Activated naive CD4-positive, alpha-beta T cell treated with anti-CD3 and anti-CD28 coated beads for 36 hours (primary cell): ENCODE data around the gene THTPA. TPM values are rescaled to one million over a fixed set of nuclear protein-coding genes. Genes with fewer than 3 reads are reported as not detected.
"Not testable (repeated sequence)": the region's sequence is repeated elsewhere in the genome, so short reads cannot be mapped to it uniquely, and the experiment has no call there.

Source experiments
- CTCF ChIA-PET: fragments of 350-600 bp; sonication (Branson Sonifier 250); formaldehyde crosslinking; loops from one replicate; lab custom pipeline; 2021; ENCODE audit warnings: antibody characterized with exemption; lab: Charles Lee
- DNase-seq: peaks from one replicate; pipeline ENCODE4 v3.0.0-alpha.2; 2020
- H3K27ac Mint-ChIP-seq: one replicate; pipeline ENCODE4 v1.8.0; 2021; ENCODE audit warnings: mild to moderate bottlenecking, mixed read lengths
- H3K27me3 Mint-ChIP-seq: one replicate; pipeline ENCODE4 v1.8.0; 2021; ENCODE audit warnings: low read depth, mixed read lengths
- H3K36me3 Mint-ChIP-seq: one replicate; pipeline ENCODE4 v1.8.0; 2021; ENCODE audit warnings: low read depth, mixed read lengths
- H3K4me1 Mint-ChIP-seq: one replicate; pipeline ENCODE4 v1.8.0; 2021; ENCODE audit warnings: low read depth, mixed read lengths
- H3K4me3 Mint-ChIP-seq: one replicate; pipeline ENCODE4 v1.8.0; 2021; ENCODE audit warnings: mild to moderate bottlenecking, moderate library complexity, mixed read lengths
- H3K9me3 Mint-ChIP-seq: one replicate; pipeline ENCODE4 v1.8.0; 2021; ENCODE audit warnings: mixed read lengths
- intact Hi-C: fragments of 100-400 bp; cut with micrococcal nuclease; formaldehyde crosslinking; loops from one replicate; pipeline ENCODE4 v1.15.1; 2023
- total RNA-seq, 2 experiments: library from RNA; stranded (reverse); gene quantifications; one replicate each; pipeline ENCODE4 v1.2.3, GENCODE V29; 2021

Gene THTPA
- total RNA-seq, 2 experiments from 2014 or later: 6.2 to 6.6 TPM

GRCh38 chr14:23583761-23584526, 27.9 kb downstream of the THTPA start:
- H3K27me3 Mint-ChIP-seq: peaks cover 32% of the 10 kb centered on the region
- H3K4me1 Mint-ChIP-seq, H3K27ac Mint-ChIP-seq, H3K9me3 Mint-ChIP-seq, DNase-seq, H3K4me3 Mint-ChIP-seq, intact Hi-C loops, H3K36me3 Mint-ChIP-seq: not testable (repeated sequence)
- CTCF ChIA-PET: interaction anchor here (0.6 to 1.8 kb wide), 3 partner anchors 48 to 238 kb away, joined by 3 to 5 read pairs (median 3); no protein-coding TSS in a partner anchor

GRCh38 chr14:23584527-23585203, 28.6 kb downstream of the THTPA start:
- peaks cover 28% of the 10 kb centered on the region for H3K27me3 Mint-ChIP-seq
- H3K36me3 Mint-ChIP-seq, DNase-seq, intact Hi-C loops, H3K27ac Mint-ChIP-seq, H3K4me3 Mint-ChIP-seq, H3K4me1 Mint-ChIP-seq, H3K9me3 Mint-ChIP-seq: not testable (repeated sequence)
- CTCF ChIA-PET: interaction anchor here (1.2 to 1.8 kb wide), 3 partner anchors 47 to 81 kb away, joined by 3 to 5 read pairs (median 3); no protein-coding TSS in a partner anchor

DNA sequence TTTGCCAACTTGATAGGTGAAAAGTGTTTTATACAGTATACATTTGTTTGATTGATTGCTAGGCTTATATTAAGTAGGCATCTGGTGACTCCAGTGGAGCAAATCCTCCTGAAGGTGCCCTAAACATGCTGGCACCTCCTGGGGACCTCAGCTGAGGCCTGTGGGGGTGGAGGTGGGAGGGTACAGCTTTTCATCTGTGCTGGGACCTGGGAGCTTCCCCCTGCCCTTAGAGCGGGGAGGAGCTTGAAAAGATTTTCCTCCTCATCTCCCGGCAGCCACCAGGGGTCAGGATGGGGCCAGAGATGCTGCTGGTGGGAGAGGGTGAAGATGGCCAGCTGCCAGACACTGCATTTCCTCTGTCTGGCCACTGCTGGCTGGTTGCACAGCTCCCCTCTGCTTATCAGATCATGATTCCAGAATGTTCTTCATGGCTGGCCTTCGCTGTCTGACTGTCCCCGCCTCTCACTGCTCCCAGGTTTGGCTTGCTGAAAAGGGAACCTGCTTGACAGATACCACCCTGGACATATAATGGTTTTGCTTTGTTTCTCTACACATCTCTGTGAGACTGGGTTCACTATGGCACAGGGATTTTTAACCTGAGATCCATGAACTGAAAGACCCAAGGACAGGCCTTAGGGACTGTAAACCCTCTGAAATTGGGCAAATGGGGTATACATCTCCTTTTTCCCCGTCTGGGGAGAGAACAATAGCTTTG, 33.0 kb downstream of the THTPA start:
- DNase-seq: peak; percentile 91
- CTCF ChIA-PET: interaction anchor here (0.6 to 4.5 kb wide), 23 partner anchors 8 to 520 kb away, joined by 3 to 61 read pairs (median 4); no protein-coding TSS in a partner anchor
- Mint-ChIP-seq H3K27ac (no peak overlapping the region), H3K4me1 (peaks cover 3% of the 10 kb centered on the region), H3K27me3 (peaks cover 15% of the 10 kb centered on the region), H3K9me3 (no peaks in the 10 kb centered on the region), H3K36me3 (no peaks in the 10 kb centered on the region), H3K4me3 (no peak overlapping the region)
- intact Hi-C loops: loop anchor here (1.0 kb wide), 5 partner anchors 43 to 365 kb away; no protein-coding TSS in a partner anchor

GRCh38 chr14:23589606-23590005, 33.5 kb downstream of the THTPA start:
- no peaks in the 10 kb centered on the region for H3K36me3 Mint-ChIP-seq
- H3K9me3 Mint-ChIP-seq: no peaks in the 10 kb centered on the region
- H3K27me3 Mint-ChIP-seq: peaks cover 10% of the 10 kb centered on the region
- intact Hi-C loops: loop anchor here (1.0 kb wide), 5 partner anchors 43 to 365 kb away; no protein-coding TSS in a partner anchor
- H3K27ac Mint-ChIP-seq: no peak overlapping the region
- CTCF ChIA-PET: interaction anchor here (0.5 to 4.5 kb wide), 20 partner anchors 9 to 765 kb away, joined by 3 to 61 read pairs (median 4); no protein-coding TSS in a partner anchor
- no peak overlapping the region for H3K4me3 Mint-ChIP-seq
- DNase-seq: no peak
- H3K4me1 Mint-ChIP-seq: peaks cover 3% of the 10 kb centered on the region

DNA sequence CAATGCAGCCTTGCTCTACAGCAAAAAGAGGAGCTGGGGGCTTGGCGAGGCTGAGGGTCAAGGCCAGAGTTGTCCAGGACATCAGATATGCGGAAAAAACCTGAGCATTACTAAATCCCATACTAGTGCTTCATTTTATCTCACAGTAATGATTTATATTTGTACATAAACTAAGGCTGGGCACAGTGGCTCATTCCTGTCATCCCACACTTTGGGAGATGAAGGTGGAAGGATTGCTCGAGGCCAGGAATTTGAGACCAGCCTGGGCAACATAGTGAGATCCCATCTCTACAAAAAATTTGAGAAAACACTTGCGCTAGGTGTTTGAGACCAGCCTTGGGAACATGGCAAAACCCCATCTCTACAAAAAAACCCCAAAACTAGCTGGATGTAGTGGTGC, 34.1 kb downstream of the THTPA start:
- peaks cover 3% of the 10 kb centered on the region for H3K4me1 Mint-ChIP-seq
- intact Hi-C loops: no loop called here
- peaks cover 10% of the 10 kb centered on the region for H3K27me3 Mint-ChIP-seq
- no peaks in the 10 kb centered on the region for H3K9me3 Mint-ChIP-seq
- H3K4me3 Mint-ChIP-seq: no peak overlapping the region
- no peaks in the 10 kb centered on the region for H3K36me3 Mint-ChIP-seq
- CTCF ChIA-PET: interaction anchor here (0.5 to 4.5 kb wide), 9 partner anchors 9 to 766 kb away, joined by 3 to 61 read pairs (median 5); no protein-coding TSS in a partner anchor
- no peak overlapping the region for H3K27ac Mint-ChIP-seq
- DNase-seq: no peak

DNA sequence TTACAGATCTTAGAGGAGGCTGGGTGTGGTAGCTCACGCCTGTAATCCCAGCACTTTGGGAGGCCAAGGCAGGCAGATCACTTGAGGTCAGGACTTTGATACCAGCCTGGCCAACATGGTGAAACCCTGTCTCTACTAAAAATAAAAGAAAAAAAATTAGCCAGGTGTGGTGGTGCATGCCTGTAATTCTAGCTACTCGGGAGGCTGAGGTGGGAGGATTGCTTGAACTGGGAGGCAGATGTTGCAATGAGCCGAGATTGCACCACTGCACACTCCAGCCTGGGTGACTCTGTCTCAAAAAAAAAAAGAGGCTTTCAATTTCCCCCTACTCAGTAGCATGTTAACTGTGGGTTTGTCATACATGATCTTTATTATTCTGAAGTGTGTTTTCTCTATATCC, 38.1 kb downstream of the THTPA start:
- CTCF ChIA-PET: interaction anchor here (2.8 kb wide), 1 partner anchor 38 kb away, joined by 10 read pairs; no protein-coding TSS in a partner anchor

DNA sequence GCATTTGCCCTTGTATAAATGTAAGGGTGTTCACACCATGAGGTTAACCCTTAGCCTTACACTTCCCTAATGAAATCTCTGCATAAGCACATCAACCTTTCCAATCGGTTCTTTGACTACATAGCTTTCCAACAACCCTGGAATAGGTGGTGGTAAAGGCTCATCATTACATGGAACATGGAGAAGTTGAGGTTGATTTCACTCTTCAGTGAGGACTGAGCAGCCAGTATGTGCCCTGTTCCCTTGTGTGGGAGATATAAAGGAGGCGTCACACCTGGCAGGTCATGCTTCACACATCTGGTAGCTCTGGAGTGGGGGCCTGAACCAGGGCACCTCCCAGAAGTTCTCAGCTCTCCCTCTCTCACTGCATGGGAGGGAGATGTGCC, 44.2 kb downstream of the THTPA start:
- CTCF ChIA-PET: interaction anchor here (0.7 to 1.3 kb wide), 3 partner anchors 31 to 149 kb away, joined by 3 to 4 read pairs (median 4); no protein-coding TSS in a partner anchor
- no peak for DNase-seq
- H3K36me3 Mint-ChIP-seq: no peaks in the 10 kb centered on the region
- H3K27ac Mint-ChIP-seq: no peak overlapping the region
- no peaks in the 10 kb centered on the region for H3K27me3 Mint-ChIP-seq
- H3K4me1 Mint-ChIP-seq: no peaks in the 10 kb centered on the region
- H3K4me3 Mint-ChIP-seq: no peak overlapping the region
- H3K9me3 Mint-ChIP-seq: no peaks in the 10 kb centered on the region
- intact Hi-C loops: no loop called here

More for the DNA sequence above, 38.1 kb downstream of the THTPA start:
- H3K4me3 Mint-ChIP-seq, H3K9me3 Mint-ChIP-seq, H3K27me3 Mint-ChIP-seq, intact Hi-C loops, H3K27ac Mint-ChIP-seq, DNase-seq, H3K36me3 Mint-ChIP-seq, H3K4me1 Mint-ChIP-seq: not testable (repeated sequence)

DNA sequence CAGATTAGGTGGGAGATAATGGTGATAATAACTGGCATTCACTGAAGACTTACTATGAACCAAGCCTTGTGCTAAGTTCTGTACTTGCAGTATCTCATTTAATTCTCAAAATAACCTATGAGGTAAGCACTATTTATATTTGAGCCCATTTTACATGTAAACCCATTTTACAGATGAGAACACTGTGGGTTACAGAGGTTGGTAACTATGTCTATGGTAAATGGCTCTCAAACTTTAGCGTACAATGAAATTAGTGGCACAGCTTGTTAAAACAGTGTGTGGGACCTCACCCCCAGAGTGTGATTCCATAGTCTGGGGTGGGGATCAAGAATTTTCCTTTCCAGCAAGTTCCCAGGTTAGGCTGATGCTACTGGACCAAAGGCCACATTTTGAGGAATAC, 44.7 kb downstream of the THTPA start:
- Mint-ChIP-seq H3K4me3 (no peak overlapping the region), H3K27me3 (no peaks in the 10 kb centered on the region), H3K4me1 (peaks cover 2% of the 10 kb centered on the region), H3K27ac (no peak overlapping the region), H3K9me3 (no peaks in the 10 kb centered on the region), H3K36me3 (no peaks in the 10 kb centered on the region)
- intact Hi-C loops: no loop called here
- DNase-seq: no peak
- CTCF ChIA-PET: interaction anchor here (1.1 to 1.3 kb wide), 2 partner anchors 31 kb away, joined by 3 to 4 read pairs; no protein-coding TSS in a partner anchor

- no peak for DNase-seq
- CTCF ChIA-PET: interaction anchor here (1.1 to 1.9 kb wide), 4 partner anchors 11 to 31 kb away, joined by 3 to 6 read pairs (median 4); no protein-coding TSS in a partner anchor
- intact Hi-C loops: no loop called here
- H3K4me3 Mint-ChIP-seq: no peak overlapping the region
- H3K4me1 Mint-ChIP-seq: peaks cover 6% of the 10 kb centered on the region
- H3K27me3 Mint-ChIP-seq: no peaks in the 10 kb centered on the region
- H3K36me3 Mint-ChIP-seq: no peaks in the 10 kb centered on the region
- H3K27ac Mint-ChIP-seq: no peak overlapping the region
- H3K9me3 Mint-ChIP-seq: no peaks in the 10 kb centered on the region
Observed at GRCh38 chr14:23601424-23601823, 45.4 kb downstream of the THTPA start.

DNA sequence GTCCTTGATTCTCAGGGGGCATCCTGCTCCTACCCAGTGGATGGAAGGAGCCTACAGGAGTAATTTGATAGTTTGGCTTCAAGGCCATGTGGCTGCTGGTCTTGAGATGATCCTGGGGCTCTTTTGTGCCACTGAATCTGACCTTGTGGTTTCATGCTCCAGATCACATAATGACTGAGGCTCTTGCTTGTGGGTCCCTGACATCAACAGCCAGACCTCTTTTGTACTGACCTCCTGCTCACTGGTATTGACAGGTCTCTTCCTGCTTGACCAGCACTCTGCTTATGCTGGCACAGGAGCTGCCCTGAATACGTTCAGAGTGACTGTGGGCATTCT, 45.7 kb downstream of the THTPA start:
- Mint-ChIP-seq H3K9me3 (no peaks in the 10 kb centered on the region), H3K4me1 (peaks cover 10% of the 10 kb centered on the region), H3K4me3 (no peak overlapping the region), H3K36me3 (no peaks in the 10 kb centered on the region), H3K27ac (no peak overlapping the region), H3K27me3 (no peaks in the 10 kb centered on the region)
- DNase-seq: no peak
- intact Hi-C loops: no loop called here
- CTCF ChIA-PET: interaction anchor here (1.2 to 1.9 kb wide), 3 partner anchors 12 to 30 kb away, joined by 3 to 6 read pairs (median 4); no protein-coding TSS in a partner anchor

GRCh38 chr14:23602181-23603095, 46.4 kb downstream of the THTPA start:
- Mint-ChIP-seq H3K4me1 (peaks cover 10% of the 10 kb centered on the region), H3K36me3 (no peaks in the 10 kb centered on the region), H3K27me3 (no peaks in the 10 kb centered on the region), H3K9me3 (no peaks in the 10 kb centered on the region), H3K27ac (no peak overlapping the region), H3K4me3 (no peak overlapping the region)
- CTCF ChIA-PET: interaction anchor here (1.2 to 1.9 kb wide), 2 partner anchors 12 to 14 kb away, joined by 3 to 6 read pairs; no protein-coding TSS in a partner anchor
- DNase-seq: no peak
- intact Hi-C loops: no loop called here
